ENCODE results near the gene NUP98. TPM values are rescaled to one million over a fixed set of nuclear protein-coding genes. Genes with fewer than 3 reads are reported as not detected.

The NUP98 gene
- total and polyA plus RNA-seq, 2 experiments from 2014 or later = 20.4 to 110 TPM

- Histone ChIP-seq H3K27me3 (no peaks in the 10 kb centered on the region), H3K36me3 (no peaks in the 10 kb centered on the region), H3K4me3 (no peak overlapping the region), H3K27ac (no peak overlapping the region), H3K4me1 (ENCODE audit: low read depth) (no peaks in the 10 kb centered on the region), H3K9me3 (ENCODE audit: low read depth) (no peaks in the 10 kb centered on the region)
- no peak for DNase-seq (ENCODE audit: low read depth in 1 of 2, low spot score in 1 of 2)
- TF ChIP-seq CTCF (IDR thresholded peaks at IDR 0.05; ENCODE audit: low read depth, low read length) = no peak
These were observed 4.8 kb upstream of the NUP98 start for GRCh38 chr11:3802011-3802790.

GRCh38 chr11:3799873-3800272, 2.5 kb upstream of the NUP98 start:
- H3K4me1 ChIP-seq (ENCODE audit: low read depth) = peaks cover 6% of the 10 kb centered on the region
- DNase-seq (ENCODE audit: low read depth in 1 of 2, low spot score in 1 of 2) = no peak
- no peak overlapping the region for H3K4me3 ChIP-seq
- H3K36me3 ChIP-seq = no peaks in the 10 kb centered on the region
- H3K27me3 ChIP-seq = no peaks in the 10 kb centered on the region
- TF ChIP-seq CTCF (IDR thresholded peaks at IDR 0.05; ENCODE audit: low read depth, low read length) = no peak
- H3K9me3 ChIP-seq (ENCODE audit: low read depth) = no peaks in the 10 kb centered on the region
- no peak overlapping the region for H3K27ac ChIP-seq

GRCh38 chr11:3799143-3799542, 1.8 kb upstream of the NUP98 start:
- no peak for DNase-seq (ENCODE audit: low read depth in 1 of 2, low spot score in 1 of 2)
- Histone ChIP-seq H3K27me3 (no peaks in the 10 kb centered on the region), H3K9me3 (ENCODE audit: low read depth) (no peaks in the 10 kb centered on the region), H3K4me3 (no peak overlapping the region), H3K36me3 (no peaks in the 10 kb centered on the region), H3K27ac (no peak overlapping the region), H3K4me1 (ENCODE audit: low read depth) (peaks cover 6% of the 10 kb centered on the region)
- no peak for TF ChIP-seq CTCF (IDR thresholded peaks at IDR 0.05; ENCODE audit: low read depth, low read length)

GRCh38 chr11:3796801-3797328, 489 bp downstream of the NUP98 start:
- H3K27ac ChIP-seq = peak overlapping the region; percentile 97
- peaks cover 6% of the 10 kb centered on the region for H3K4me1 ChIP-seq (ENCODE audit: low read depth)
- no peaks in the 10 kb centered on the region for H3K27me3 ChIP-seq
- peak overlapping the region; percentile 41 for H3K4me3 ChIP-seq
- H3K9me3 ChIP-seq (ENCODE audit: low read depth) = no peaks in the 10 kb centered on the region
- peaks cover 13% of the 10 kb centered on the region for H3K36me3 ChIP-seq
- no peak for TF ChIP-seq CTCF (IDR thresholded peaks at IDR 0.05; ENCODE audit: low read depth, low read length)
- DNase-seq (ENCODE audit: low read depth in 1 of 2, low spot score in 1 of 2) = peak in 1 of 2 donors; percentile 83

- TF ChIP-seq CTCF (IDR thresholded peaks at IDR 0.05; ENCODE audit: low read depth, low read length) = no peak
- Histone ChIP-seq H3K27ac (peak overlapping the region; percentile 97), H3K4me1 (ENCODE audit: low read depth) (peaks cover 6% of the 10 kb centered on the region), H3K9me3 (ENCODE audit: low read depth) (no peaks in the 10 kb centered on the region), H3K4me3 (peak overlapping the region; percentile 41), H3K36me3 (peaks cover 13% of the 10 kb centered on the region), H3K27me3 (no peaks in the 10 kb centered on the region)
- DNase-seq (ENCODE audit: low read depth in 1 of 2, low spot score in 1 of 2) = no peak
These were observed 1.0 kb downstream of the NUP98 start for GRCh38 chr11:3796346-3796745.

All from cardiac muscle cell (in vitro differentiated cells and primary cell).